GOT3 (cell line): ENCODE data around the gene CHERP.
"Not testable (repeated sequence)": the region's sequence is repeated elsewhere in the genome, so short reads cannot be mapped to it uniquely, and the experiment has no call there.

ENCODE experiments used
- DNase-seq: peaks from one replicate; lab custom pipeline; 2025; ENCODE audit warnings: mixed read lengths; lab: John Stamatoyannopoulos, UW

The CHERP gene

GRCh38 chr19:16576690-16577530 lies 34.7 kb upstream of the CHERP start:
- no peak for DNase-seq

GRCh38 chr19:16575861-16576689 lies 33.8 kb upstream of the CHERP start:
- DNase-seq, result no peak

GRCh38 chr19:16575282-16575681 lies 33.0 kb upstream of the CHERP start:
- no peak for DNase-seq

GRCh38 chr19:16573925-16574324 lies 31.7 kb upstream of the CHERP start:
- DNase-seq, result no peak

- DNase-seq, result no peak
Observed at GRCh38 chr19:16573296-16573695, 31.1 kb upstream of the CHERP start.

- DNase-seq, result peak; percentile 53
Observed at GRCh38 chr19:16572332-16573211, 30.3 kb upstream of the CHERP start, which contains the start of gene SLC35E1. Gene SLC35E1 (minus strand): TSS chr19:16572415. CDS start chr19:16572364, 51 bp downstream.

- DNase-seq, result no peak
Observed at GRCh38 chr19:16571822-16572331, 29.6 kb upstream of the CHERP start.

- no peak for DNase-seq
Observed at GRCh38 chr19:16571283-16571682, 29.0 kb upstream of the CHERP start.

- no peak for DNase-seq
Observed at GRCh38 chr19:16569609-16570320, 27.5 kb upstream of the CHERP start.

- DNase-seq, result no peak
Observed at GRCh38 chr19:16566702-16567101, 24.5 kb upstream of the CHERP start.

GRCh38 chr19:16566161-16566560 lies 23.9 kb upstream of the CHERP start:
- DNase-seq, result no peak

GRCh38 chr19:16564842-16565241 lies 22.6 kb upstream of the CHERP start:
- no peak for DNase-seq

GRCh38 chr19:16562608-16563025 lies 20.4 kb upstream of the CHERP start:
- DNase-seq, result no peak

GRCh38 chr19:16561382-16561781 lies 19.1 kb upstream of the CHERP start:
- DNase-seq, result no peak

GRCh38 chr19:16559780-16560276 lies 17.6 kb upstream of the CHERP start:
- no peak for DNase-seq

- no peak for DNase-seq
Observed at GRCh38 chr19:16554776-16555175, 12.5 kb upstream of the CHERP start.

GRCh38 chr19:16551902-16552301 lies 9.7 kb upstream of the CHERP start:
- not testable (repeated sequence) for DNase-seq

- DNase-seq, result no peak
Observed at GRCh38 chr19:16548956-16549355, 6.7 kb upstream of the CHERP start.

GRCh38 chr19:16544473-16545231 lies 2.4 kb upstream of the CHERP start:
- no peak for DNase-seq

- DNase-seq, result not testable (repeated sequence)
Observed at GRCh38 chr19:16543734-16544133, 1.5 kb upstream of the CHERP start.
